ENCODE results near the gene ACADS.

GRCh38 chr12:120735181-120735580, 9.6 kb downstream of the ACADS start:
- TF ChIP-seq CTCF (optimal IDR thresholded peaks at IDR 0.05 in 1 of 3, IDR thresholded peaks at IDR 0.05 in 1 of 3, conservative IDR thresholded peaks at IDR 0.05 in 1 of 3; ENCODE audit: extremely low read depth in 1 of 3, insufficient read depth in 2 of 3, low read length in 3 of 3) (no peak), EZH2 (IDR thresholded peaks at IDR 0.05; ENCODE audit: low read length) (no peak)

Data from keratinocyte (primary cell).